ELF-1 (cell line): Measurements from ENCODE around the gene EFL1.
A peak's percentile ranks its signal among the peaks of the same experiment; 100 is the strongest.
"Not testable (repeated sequence)": the region's sequence is repeated elsewhere in the genome, so short reads cannot be mapped to it uniquely, and the experiment has no call there.

Experiments used
- DNase-seq: peaks from one replicate; pipeline ENCODE4 v3.0.0-alpha.2; 2016; ENCODE audit warnings: low read depth, low spot score

The EFL1 gene

GRCh38 chr15:82197733-82198594, 64.6 kb downstream of the EFL1 start:
- DNase-seq: peak; percentile 60

- DNase-seq: no peak
Observed at GRCh38 chr15:82196353-82196752, 66.2 kb downstream of the EFL1 start.

- not testable (repeated sequence) for DNase-seq
Observed at GRCh38 chr15:82195818-82196217, 66.7 kb downstream of the EFL1 start.

GRCh38 chr15:82194488-82194887, 68.0 kb downstream of the EFL1 start:
- DNase-seq: not testable (repeated sequence)

- DNase-seq: not testable (repeated sequence)
Observed at GRCh38 chr15:82193435-82193834, 69.1 kb downstream of the EFL1 start.

- DNase-seq: not testable (repeated sequence)
Observed at GRCh38 chr15:82192394-82192793, 70.1 kb downstream of the EFL1 start.

- DNase-seq: no peak
Observed at GRCh38 chr15:82186719-82187406, 75.7 kb downstream of the EFL1 start.

GRCh38 chr15:82186161-82186560, 76.4 kb downstream of the EFL1 start:
- no peak for DNase-seq

- DNase-seq: no peak
Observed at GRCh38 chr15:82184776-82185175, 77.8 kb downstream of the EFL1 start.

GRCh38 chr15:82184355-82184754, 78.2 kb downstream of the EFL1 start:
- no peak for DNase-seq

GRCh38 chr15:82183121-82184031, 79.2 kb downstream of the EFL1 start:
- DNase-seq: no peak

- no peak for DNase-seq
Observed at GRCh38 chr15:82181371-82181770, 81.2 kb downstream of the EFL1 start.

GRCh38 chr15:82178061-82178460, 84.5 kb downstream of the EFL1 start:
- no peak for DNase-seq

GRCh38 chr15:82177291-82178010, 85.1 kb downstream of the EFL1 start:
- DNase-seq: no peak

- no peak for DNase-seq
Observed at GRCh38 chr15:82176542-82176941, 86.0 kb downstream of the EFL1 start.

- no peak for DNase-seq
Observed at GRCh38 chr15:82174471-82175235, 87.9 kb downstream of the EFL1 start.

GRCh38 chr15:82173108-82173507, 89.4 kb downstream of the EFL1 start:
- DNase-seq: no peak

GRCh38 chr15:82172506-82172905, 90.0 kb downstream of the EFL1 start:
- no peak for DNase-seq

GRCh38 chr15:82168757-82169156, 93.8 kb downstream of the EFL1 start:
- no peak for DNase-seq

- DNase-seq: no peak
Observed at GRCh38 chr15:82168296-82168695, 94.2 kb downstream of the EFL1 start.
